MCF 10A (cell line): ENCODE measurements around the gene OSCP1. TPM values are rescaled to one million over a fixed set of nuclear protein-coding genes. Genes with fewer than 3 reads are reported as not detected.

Experiments
- BruUV-seq: library from RNA; stranded (reverse); fragments of 400-500 nt; replicated peaks from 2 replicates; lab custom pipeline; 2021; lab: Mats Ljungman, UMichigan
- CTCF ChIA-PET: fragments of 300-600 bp; sonication (Branson Sonifier 250); formaldehyde crosslinking; extraction: SDS; loops from one replicate; lab custom pipeline; 2021; ENCODE audit warnings: antibody characterized with exemption, inconsistent platforms; lab: Yijun Ruan, JAX
- POLR2A ChIA-PET: fragments of 300-600, 350-650 bp; sonication (Branson Sonifier 250); formaldehyde crosslinking; extraction: SDS; loops from one replicate; lab custom pipeline; 2020; ENCODE audit warnings: antibody characterized with exemption, inconsistent platforms; lab: Yijun Ruan, JAX
- DNase-seq: peaks from one replicate; pipeline ENCODE4 v3.0.0-alpha.2; 2018; ENCODE audit not compliant: unreplicated experiment
- H3K27ac Mint-ChIP-seq: one replicate; pipeline ENCODE4 v1.8.0; 2022; ENCODE audit warnings: mild to moderate bottlenecking, low read depth, mixed read lengths; ENCODE audit not compliant: unreplicated experiment
- H3K27me3 Mint-ChIP-seq: one replicate; pipeline ENCODE4 v1.8.0; 2022; ENCODE audit warnings: mixed read lengths; ENCODE audit not compliant: insufficient read depth, unreplicated experiment
- H3K36me3 Mint-ChIP-seq: one replicate; pipeline ENCODE4 v1.8.0; 2022; ENCODE audit warnings: mild to moderate bottlenecking, moderate library complexity, mixed read lengths; ENCODE audit not compliant: insufficient read depth, unreplicated experiment
- H3K4me1 Mint-ChIP-seq: one replicate; pipeline ENCODE4 v1.8.0; 2022; ENCODE audit warnings: mixed read lengths; ENCODE audit not compliant: insufficient read depth, unreplicated experiment
- H3K4me3 Mint-ChIP-seq: one replicate; pipeline ENCODE4 v1.8.0; 2022; ENCODE audit warnings: mild to moderate bottlenecking, moderate library complexity, mixed read lengths; ENCODE audit not compliant: unreplicated experiment
- H3K9me3 Mint-ChIP-seq: one replicate; pipeline ENCODE4 v1.8.0; 2022; ENCODE audit warnings: mixed read lengths; ENCODE audit not compliant: unreplicated experiment
- CTCF ChIP-seq: fragments of 200-600 bp; IDR thresholded peaks from one replicate; pipeline ENCODE4 v1.8.0; 2022; ENCODE audit warnings: antibody characterized with exemption, mild to moderate bottlenecking; ENCODE audit not compliant: unreplicated experiment
- intact Hi-C: fragments of 100-400 bp; cut with micrococcal nuclease; formaldehyde crosslinking; loops from 2 replicates; pipeline ENCODE4 v1.14.1; 2022
- total RNA-seq: library from RNA; stranded (reverse); gene quantifications from 2 replicates; pipeline ENCODE4 v1.2.3, GENCODE V29; 2022

Gene OSCP1
- total RNA-seq, 1 experiment from 2014 or later = 7.6 TPM

- DNase-seq = no peak
- peaks cover 25% of the 10 kb centered on the region for H3K36me3 Mint-ChIP-seq
- H3K27me3 Mint-ChIP-seq = no peaks in the 10 kb centered on the region
- TF ChIP-seq CTCF = no peak
- no peak overlapping the region for H3K4me3 Mint-ChIP-seq
- H3K27ac Mint-ChIP-seq = no peak overlapping the region
- no TSS peak for BruUV-seq
- ChIA-PET POLR2A (no interaction called here), CTCF (no interaction called here)
- intact Hi-C loops = no loop called here
- no peaks in the 10 kb centered on the region for H3K9me3 Mint-ChIP-seq
- H3K4me1 Mint-ChIP-seq = no peaks in the 10 kb centered on the region
Observed at GRCh38 chr1:36440044-36440443, 10.2 kb downstream of the OSCP1 start.

GRCh38 chr1:36438715-36439114, 11.5 kb downstream of the OSCP1 start:
- CTCF ChIA-PET = no interaction called here
- H3K27ac Mint-ChIP-seq = no peak overlapping the region
- no TSS peak for BruUV-seq

GRCh38 chr1:36436821-36437220, 13.4 kb downstream of the OSCP1 start:
- POLR2A ChIA-PET = no interaction called here
- Mint-ChIP-seq H3K27ac (no peak overlapping the region), H3K27me3 (no peaks in the 10 kb centered on the region), H3K9me3 (no peaks in the 10 kb centered on the region), H3K4me3 (no peak overlapping the region), H3K4me1 (no peaks in the 10 kb centered on the region), H3K36me3 (peaks cover 30% of the 10 kb centered on the region)
- no TSS peak for BruUV-seq
- DNase-seq = no peak
- CTCF ChIA-PET = interaction anchor here (0.6 to 1.2 kb wide), 3 partner anchors 16 to 248 kb away, joined by 3 read pairs; no protein-coding TSS in a partner anchor
- TF ChIP-seq CTCF = no peak
- intact Hi-C loops = no loop called here

More at GRCh38 chr1:36438715-36439114, 11.5 kb downstream of the OSCP1 start:
- Mint-ChIP-seq H3K9me3 (no peaks in the 10 kb centered on the region), H3K4me3 (no peak overlapping the region), H3K4me1 (no peaks in the 10 kb centered on the region), H3K36me3 (peaks cover 25% of the 10 kb centered on the region), H3K27me3 (no peaks in the 10 kb centered on the region)
- no peak for TF ChIP-seq CTCF
- intact Hi-C loops = no loop called here
- DNase-seq = no peak
- POLR2A ChIA-PET = interaction anchor here (0.6 to 1.0 kb wide), 4 partner anchors 11 to 1248 kb away, joined by 3 to 4 read pairs (median 3); partner anchors contain the start of gene OSCP1

- no peaks in the 10 kb centered on the region for H3K4me1 Mint-ChIP-seq
- H3K36me3 Mint-ChIP-seq = peaks cover 24% of the 10 kb centered on the region
- no peaks in the 10 kb centered on the region for H3K9me3 Mint-ChIP-seq
- intact Hi-C loops = no loop called here
- POLR2A ChIA-PET = interaction anchor here (1.2 kb wide), 1 partner anchor 31 kb away, joined by 4 read pairs; the partner anchor contains the start of gene MRPS15
- no peak for TF ChIP-seq CTCF
- CTCF ChIA-PET = no interaction called here
- DNase-seq = no peak
- no peaks in the 10 kb centered on the region for H3K27me3 Mint-ChIP-seq
- no peak overlapping the region for H3K27ac Mint-ChIP-seq
- no peak overlapping the region for H3K4me3 Mint-ChIP-seq
- no TSS peak for BruUV-seq
Observed at GRCh38 chr1:36433102-36433501, 17.1 kb downstream of the OSCP1 start.
